Measurements from ENCODE around the gene TOX2.

The TOX2 gene

DNA sequence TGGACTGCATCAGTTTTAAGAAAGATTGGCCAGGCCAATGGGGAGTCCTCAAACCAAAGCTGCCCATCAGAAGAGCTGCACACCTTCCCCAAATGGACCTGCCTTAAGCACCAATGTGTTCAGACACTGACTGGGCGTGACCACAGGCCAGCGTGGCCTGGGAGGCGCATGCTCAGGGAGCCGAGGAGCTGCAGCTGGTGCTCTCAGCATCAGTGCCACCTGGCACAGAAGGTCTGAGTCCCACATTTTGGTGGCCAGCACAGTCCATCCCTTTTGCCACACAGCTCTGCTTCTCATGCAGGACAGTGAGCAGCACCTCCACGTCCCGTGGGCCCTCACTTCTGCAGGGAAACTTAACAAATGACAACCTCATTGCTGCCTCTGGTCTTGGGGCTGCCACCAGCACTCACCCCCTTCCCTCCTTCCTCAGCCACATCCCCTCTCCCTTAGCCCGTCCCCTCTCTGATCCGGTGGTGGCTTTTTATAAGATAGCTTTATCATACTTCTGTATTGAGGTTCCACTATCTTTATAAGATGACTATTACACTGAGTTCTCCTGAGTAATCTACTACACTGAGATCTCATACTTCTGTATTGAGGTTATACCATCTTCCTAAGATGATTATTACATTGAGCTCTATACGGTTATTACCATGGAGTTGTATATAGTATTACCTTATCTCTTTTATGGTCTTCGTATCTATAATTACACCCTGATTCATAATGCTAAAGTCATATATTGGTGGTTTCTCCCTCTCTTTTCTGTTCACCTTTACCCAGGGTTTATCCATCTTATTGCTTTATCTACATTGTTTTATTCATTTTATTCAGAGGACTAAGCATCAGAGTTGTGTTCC is 109.1 kb downstream of the TOX2 start:
- no peak for DNase-seq

DNA sequence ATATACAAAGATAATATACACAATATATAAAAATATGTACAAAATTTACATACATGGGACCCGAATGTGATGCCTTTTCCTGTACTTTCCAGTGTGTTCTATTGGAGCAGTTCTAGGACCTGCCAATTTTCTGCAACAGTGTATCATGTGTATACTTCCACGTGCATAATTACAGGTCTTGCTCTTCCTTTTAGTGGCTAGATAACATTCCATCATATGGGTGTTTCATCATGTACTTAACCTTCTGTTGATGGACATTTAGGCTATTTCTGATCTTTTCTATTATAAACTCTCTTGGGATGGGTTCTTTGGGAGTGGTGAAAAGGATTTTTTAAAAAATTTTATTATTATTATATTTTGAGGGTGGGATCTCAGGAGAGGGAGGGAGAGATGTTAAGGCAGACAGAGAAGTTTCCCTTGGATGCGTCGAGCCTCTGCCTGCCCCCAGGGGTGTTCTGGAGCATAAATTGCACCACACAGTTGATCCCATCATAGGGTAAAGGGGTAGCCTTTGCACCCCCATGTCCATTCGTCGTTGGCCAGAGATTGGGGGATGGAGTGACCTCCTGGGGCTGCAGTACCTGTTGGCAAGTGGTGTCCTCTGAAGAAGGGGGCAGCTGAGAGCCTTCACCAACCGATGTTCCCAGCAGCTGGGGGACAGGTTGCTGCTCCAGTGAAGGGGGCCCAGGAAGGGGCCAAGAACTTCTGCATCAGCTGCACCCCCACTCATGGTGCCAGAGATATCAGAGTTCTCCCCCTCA is 110.3 kb downstream of the TOX2 start:
- DNase-seq, result no peak

- no peak for DNase-seq
Measured at GRCh38 chr20:44025756-44026155, 111.1 kb downstream of the TOX2 start.

GRCh38 chr20:44026647-44027342 is 112.1 kb downstream of the TOX2 start:
- DNase-seq, result no peak

DNA sequence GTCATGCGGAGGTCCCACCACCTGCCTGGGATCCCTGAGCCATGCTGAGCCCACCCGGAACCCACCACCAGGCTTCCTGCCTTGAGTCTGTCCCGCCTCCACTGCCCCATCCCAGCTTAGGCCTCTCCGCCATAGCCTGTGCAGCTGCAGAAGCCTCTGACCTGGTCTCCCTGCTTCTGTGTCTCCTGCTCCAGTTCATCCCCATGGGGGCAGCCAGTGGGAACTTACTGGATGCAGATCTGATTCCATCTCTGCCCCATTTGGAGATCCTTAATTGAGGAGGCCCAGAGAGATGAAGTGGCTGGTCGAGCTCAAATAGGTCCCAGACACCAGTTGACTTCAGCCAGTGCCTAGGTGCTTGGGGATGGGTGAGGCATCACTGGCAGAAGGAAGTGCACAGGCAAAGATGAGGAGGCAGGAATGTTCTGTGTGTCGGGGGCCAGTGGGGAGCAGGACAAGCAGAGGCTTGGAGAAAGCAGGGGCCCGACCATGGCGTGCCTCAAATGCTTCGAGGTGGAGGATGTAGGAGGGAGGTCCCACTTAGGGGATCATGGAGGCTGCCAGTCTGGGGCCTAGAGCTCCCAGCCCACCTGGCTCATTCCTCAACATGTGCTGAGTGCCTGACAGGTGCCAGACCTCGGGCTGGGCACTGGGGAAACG is 112.8 kb downstream of the TOX2 start:
- no peak for DNase-seq

- DNase-seq, result no peak
Measured at GRCh38 chr20:44028003-44028730, 113.5 kb downstream of the TOX2 start.

DNA sequence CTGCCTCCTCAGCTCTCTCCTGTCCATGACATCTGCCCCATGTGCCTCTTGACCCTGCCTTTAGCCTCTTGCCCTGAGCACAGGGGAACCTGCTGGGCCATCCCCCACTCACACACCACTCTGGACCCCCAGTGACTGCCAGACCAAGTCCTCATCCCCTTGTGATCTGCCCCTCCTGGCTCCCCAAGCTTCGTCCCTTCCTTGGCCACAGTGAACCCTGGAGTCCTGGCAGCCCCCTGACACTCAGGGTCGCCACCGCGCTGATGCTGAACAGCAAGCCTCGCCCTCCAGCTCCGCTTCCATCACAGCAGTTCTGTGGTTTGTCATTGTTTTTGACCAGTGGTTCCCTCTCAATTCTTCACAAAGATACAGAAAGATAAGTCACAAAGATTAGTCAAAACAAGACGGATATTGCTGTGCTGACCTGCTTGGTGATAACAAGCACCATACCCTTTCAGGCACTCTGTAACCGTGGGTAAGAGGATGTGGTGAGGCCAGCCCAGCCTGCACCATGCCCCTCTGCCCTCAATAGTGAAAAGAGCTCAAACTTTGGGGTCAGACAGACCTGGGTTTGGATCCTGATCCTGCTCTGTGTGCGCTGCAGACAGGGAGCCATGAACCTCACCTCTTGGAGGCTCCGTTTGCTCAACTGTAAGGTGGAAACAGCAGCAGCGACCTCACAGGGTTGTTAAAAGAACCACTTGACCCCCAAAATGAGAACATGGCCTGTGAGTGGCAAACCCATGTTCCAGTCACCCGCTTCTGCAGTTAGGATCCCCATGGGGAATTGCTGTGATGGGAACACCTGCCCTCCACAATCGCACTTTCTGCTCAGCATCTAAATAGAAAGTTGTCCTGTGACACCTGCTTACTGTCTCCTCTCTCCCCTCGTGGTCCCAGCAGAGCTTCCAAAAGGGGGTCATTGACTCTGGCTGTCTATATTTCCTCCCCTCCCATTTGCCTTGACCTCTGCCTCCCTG is 114.5 kb downstream of the TOX2 start:
- DNase-seq, result no peak

DNA sequence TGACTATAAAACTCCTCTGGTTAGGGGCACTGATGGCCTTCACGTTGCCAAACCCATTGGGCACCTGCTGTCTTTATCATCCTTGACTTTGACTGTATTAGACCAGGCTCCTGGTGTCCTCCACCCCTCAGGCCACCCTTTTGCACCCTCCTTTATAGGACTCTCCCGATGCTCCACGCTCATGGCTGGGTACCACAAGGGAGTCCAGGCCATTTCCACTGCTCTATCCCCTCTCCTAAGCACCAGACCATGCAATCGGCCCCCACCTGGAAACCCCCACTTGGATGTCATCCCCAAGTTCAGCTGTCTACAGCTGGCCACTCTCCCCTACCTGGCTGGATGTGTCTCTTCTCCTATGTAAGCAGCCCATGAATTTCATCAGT is 115.2 kb downstream of the TOX2 start:
- no peak for DNase-seq

GRCh38 chr20:44030394-44030793 is 115.7 kb downstream of the TOX2 start:
- no peak for DNase-seq

DNA sequence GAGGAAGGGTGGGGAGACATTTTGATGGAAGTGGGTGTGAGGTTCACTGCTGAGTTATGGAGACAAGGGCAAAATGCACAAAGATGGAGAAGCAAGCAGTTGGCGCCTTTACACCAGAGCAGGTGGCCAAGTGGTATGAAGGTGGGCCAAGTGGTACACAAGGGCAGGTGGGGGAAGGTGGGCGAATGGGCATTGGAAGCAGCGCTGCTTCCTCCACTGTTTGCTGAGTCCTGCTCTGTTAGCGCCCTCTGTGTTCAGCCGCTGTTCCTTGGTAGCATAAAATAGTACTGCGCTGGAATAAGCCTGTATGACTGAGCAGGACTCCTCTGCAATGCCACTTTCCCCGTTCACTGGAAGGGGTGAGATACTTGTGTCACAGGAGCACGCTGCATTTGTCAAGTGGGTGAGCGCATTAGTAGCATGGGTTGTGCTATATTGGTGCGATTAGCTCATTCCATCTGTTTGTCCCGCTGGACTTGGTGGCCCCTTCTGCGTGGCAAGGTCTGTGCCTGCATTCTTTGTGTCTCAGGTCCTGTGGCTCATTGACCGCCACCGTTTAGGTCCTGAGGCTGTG is 116.4 kb downstream of the TOX2 start:
- DNase-seq, result no peak

- no peak for DNase-seq
Measured at GRCh38 chr20:44031781-44032582, 117.3 kb downstream of the TOX2 start.

- DNase-seq, result no peak
Measured at GRCh38 chr20:44032583-44033331, 118.1 kb downstream of the TOX2 start.

- no peak for DNase-seq
Measured at GRCh38 chr20:44033344-44033743, 118.7 kb downstream of the TOX2 start.

- no peak for DNase-seq
Measured at GRCh38 chr20:44033873-44034272, 119.2 kb downstream of the TOX2 start.

GRCh38 chr20:44034451-44034850 is 119.8 kb downstream of the TOX2 start:
- no peak for DNase-seq

GRCh38 chr20:44034965-44035635 is 120.4 kb downstream of the TOX2 start:
- no peak for DNase-seq

DNA sequence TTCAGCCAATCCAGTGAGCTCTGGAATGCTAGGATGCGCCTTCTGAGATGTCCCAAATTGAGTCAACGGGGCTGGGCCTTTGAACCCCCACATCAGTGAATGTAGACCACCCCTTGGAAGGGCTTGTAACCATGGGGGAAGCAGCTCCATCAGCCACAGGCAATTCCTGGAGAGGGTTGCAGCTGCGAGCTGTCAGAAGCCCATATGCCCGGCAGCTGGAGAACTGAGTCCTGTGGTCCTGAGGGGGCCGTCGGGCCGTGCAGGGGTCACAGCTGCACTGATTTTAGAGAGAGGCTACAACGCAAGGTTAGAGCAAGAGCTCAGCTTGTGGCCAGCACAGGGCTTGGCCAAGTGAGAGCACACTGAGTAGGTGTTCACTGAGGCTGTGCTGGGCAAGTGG is 121.3 kb downstream of the TOX2 start:
- DNase-seq, result no peak

- no peak for DNase-seq
Measured at GRCh38 chr20:44036441-44036840, 121.8 kb downstream of the TOX2 start.
